Measurements from ENCODE around the gene TMEM229B.
A peak's percentile ranks its signal among the peaks of the same experiment; 100 is the strongest.

TMEM229B gene

GRCh38 chr14:67526181-67526580 lies 37.7 kb upstream of the TMEM229B start:
- H3K36me3 ChIP-seq (ENCODE audit: control insufficient read depth in 1 of 2, insufficient read depth in 2 of 2, low read length in 2 of 2) = no peaks in the 10 kb centered on the region
- no peak overlapping the region for H3K4me3 ChIP-seq (ENCODE audit: low read depth in 1 of 2, low read length in 2 of 2)
- no peak overlapping the region for H3K27ac ChIP-seq (ENCODE audit: low read length)
- no peaks in the 10 kb centered on the region for H3K9me3 ChIP-seq (ENCODE audit: control insufficient read depth in 1 of 2, low read length in 2 of 2)
- no peaks in the 10 kb centered on the region for H3K27me3 ChIP-seq (ENCODE audit: low read depth, low read length)
- no peaks in the 10 kb centered on the region for H3K4me1 ChIP-seq (ENCODE audit: control insufficient read depth in 1 of 2, insufficient read depth in 2 of 2, low read length in 2 of 2)

- no peaks in the 10 kb centered on the region for H3K4me1 ChIP-seq (ENCODE audit: control insufficient read depth in 1 of 2, insufficient read depth in 2 of 2, low read length in 2 of 2)
These were observed 36.9 kb upstream of the TMEM229B start for GRCh38 chr14:67525389-67525788.

GRCh38 chr14:67524634-67524963 lies 36.1 kb upstream of the TMEM229B start:
- Histone ChIP-seq H3K27ac (ENCODE audit: low read length) (no peak overlapping the region), H3K4me1 (ENCODE audit: control insufficient read depth in 1 of 2, insufficient read depth in 2 of 2, low read length in 2 of 2) (no peaks in the 10 kb centered on the region), H3K4me3 (ENCODE audit: low read depth in 1 of 2, low read length in 2 of 2) (no peak overlapping the region), H3K36me3 (ENCODE audit: control insufficient read depth in 1 of 2, insufficient read depth in 2 of 2, low read length in 2 of 2) (no peaks in the 10 kb centered on the region), H3K9me3 (ENCODE audit: control insufficient read depth in 1 of 2, low read length in 2 of 2) (no peaks in the 10 kb centered on the region), H3K27me3 (ENCODE audit: low read depth, low read length) (no peaks in the 10 kb centered on the region)

More at GRCh38 chr14:67525389-67525788, 36.9 kb upstream of the TMEM229B start:
- H3K9me3 ChIP-seq (ENCODE audit: control insufficient read depth in 1 of 2, low read length in 2 of 2) = no peaks in the 10 kb centered on the region
- no peaks in the 10 kb centered on the region for H3K27me3 ChIP-seq (ENCODE audit: low read depth, low read length)
- H3K4me3 ChIP-seq (ENCODE audit: low read depth in 1 of 2, low read length in 2 of 2) = no peak overlapping the region
- no peaks in the 10 kb centered on the region for H3K36me3 ChIP-seq (ENCODE audit: control insufficient read depth in 1 of 2, insufficient read depth in 2 of 2, low read length in 2 of 2)
- H3K27ac ChIP-seq (ENCODE audit: low read length) = no peak overlapping the region

- Histone ChIP-seq H3K27me3 (ENCODE audit: low read depth, low read length) (no peaks in the 10 kb centered on the region), H3K4me1 (ENCODE audit: control insufficient read depth in 1 of 2, insufficient read depth in 2 of 2, low read length in 2 of 2) (no peaks in the 10 kb centered on the region), H3K36me3 (ENCODE audit: control insufficient read depth in 1 of 2, insufficient read depth in 2 of 2, low read length in 2 of 2) (no peaks in the 10 kb centered on the region), H3K9me3 (ENCODE audit: control insufficient read depth in 1 of 2, low read length in 2 of 2) (no peaks in the 10 kb centered on the region), H3K27ac (ENCODE audit: low read length) (no peak overlapping the region), H3K4me3 (ENCODE audit: low read depth in 1 of 2, low read length in 2 of 2) (no peak overlapping the region)
These were observed 35.5 kb upstream of the TMEM229B start for GRCh38 chr14:67523764-67524633.

GRCh38 chr14:67522270-67522669 lies 33.7 kb upstream of the TMEM229B start:
- Histone ChIP-seq H3K4me3 (ENCODE audit: low read depth in 1 of 2, low read length in 2 of 2) (no peak overlapping the region), H3K9me3 (ENCODE audit: control insufficient read depth in 1 of 2, low read length in 2 of 2) (no peaks in the 10 kb centered on the region), H3K27me3 (ENCODE audit: low read depth, low read length) (no peaks in the 10 kb centered on the region), H3K4me1 (ENCODE audit: control insufficient read depth in 1 of 2, insufficient read depth in 2 of 2, low read length in 2 of 2) (no peaks in the 10 kb centered on the region), H3K36me3 (ENCODE audit: control insufficient read depth in 1 of 2, insufficient read depth in 2 of 2, low read length in 2 of 2) (no peaks in the 10 kb centered on the region), H3K27ac (ENCODE audit: low read length) (no peak overlapping the region)

- H3K4me1 ChIP-seq (ENCODE audit: control insufficient read depth in 1 of 2, insufficient read depth in 2 of 2, low read length in 2 of 2) = peaks cover 0 to 4% of the 10 kb centered on the region in 2 donors
- no peak overlapping the region for H3K4me3 ChIP-seq (ENCODE audit: low read depth in 1 of 2, low read length in 2 of 2)
- H3K9me3 ChIP-seq (ENCODE audit: control insufficient read depth in 1 of 2, low read length in 2 of 2) = no peaks in the 10 kb centered on the region
- no peaks in the 10 kb centered on the region for H3K36me3 ChIP-seq (ENCODE audit: control insufficient read depth in 1 of 2, insufficient read depth in 2 of 2, low read length in 2 of 2)
- no peaks in the 10 kb centered on the region for H3K27me3 ChIP-seq (ENCODE audit: low read depth, low read length)
- H3K27ac ChIP-seq (ENCODE audit: low read length) = no peak overlapping the region
These were observed 32.0 kb upstream of the TMEM229B start for GRCh38 chr14:67520482-67520881.

GRCh38 chr14:67519406-67519805 lies 30.9 kb upstream of the TMEM229B start:
- Histone ChIP-seq H3K4me1 (ENCODE audit: control insufficient read depth in 1 of 2, insufficient read depth in 2 of 2, low read length in 2 of 2) (peaks cover 0 to 6% of the 10 kb centered on the region in 2 donors), H3K27me3 (ENCODE audit: low read depth, low read length) (no peaks in the 10 kb centered on the region), H3K9me3 (ENCODE audit: control insufficient read depth in 1 of 2, low read length in 2 of 2) (no peaks in the 10 kb centered on the region), H3K4me3 (ENCODE audit: low read depth in 1 of 2, low read length in 2 of 2) (no peak overlapping the region), H3K27ac (ENCODE audit: low read length) (no peak overlapping the region), H3K36me3 (ENCODE audit: control insufficient read depth in 1 of 2, insufficient read depth in 2 of 2, low read length in 2 of 2) (no peaks in the 10 kb centered on the region)

- Histone ChIP-seq H3K4me3 (ENCODE audit: low read depth in 1 of 2, low read length in 2 of 2) (no peak overlapping the region), H3K27me3 (ENCODE audit: low read depth, low read length) (no peaks in the 10 kb centered on the region), H3K27ac (ENCODE audit: low read length) (no peak overlapping the region), H3K36me3 (ENCODE audit: control insufficient read depth in 1 of 2, insufficient read depth in 2 of 2, low read length in 2 of 2) (no peaks in the 10 kb centered on the region), H3K9me3 (ENCODE audit: control insufficient read depth in 1 of 2, low read length in 2 of 2) (no peaks in the 10 kb centered on the region), H3K4me1 (ENCODE audit: control insufficient read depth in 1 of 2, insufficient read depth in 2 of 2, low read length in 2 of 2) (peaks cover 5 to 6% of the 10 kb centered on the region in 2 donors)
These were observed 28.6 kb upstream of the TMEM229B start for GRCh38 chr14:67517083-67517482.

- peaks cover 5 to 6% of the 10 kb centered on the region in 2 donors for H3K4me1 ChIP-seq (ENCODE audit: control insufficient read depth in 1 of 2, insufficient read depth in 2 of 2, low read length in 2 of 2)
- H3K27me3 ChIP-seq (ENCODE audit: low read depth, low read length) = no peaks in the 10 kb centered on the region
- H3K36me3 ChIP-seq (ENCODE audit: control insufficient read depth in 1 of 2, insufficient read depth in 2 of 2, low read length in 2 of 2) = no peaks in the 10 kb centered on the region
- H3K27ac ChIP-seq (ENCODE audit: low read length) = no peak overlapping the region
- H3K4me3 ChIP-seq (ENCODE audit: low read depth in 1 of 2, low read length in 2 of 2) = no peak overlapping the region
- H3K9me3 ChIP-seq (ENCODE audit: control insufficient read depth in 1 of 2, low read length in 2 of 2) = no peaks in the 10 kb centered on the region
These were observed 28.2 kb upstream of the TMEM229B start for GRCh38 chr14:67516676-67517075.

GRCh38 chr14:67515386-67516079 lies 27.0 kb upstream of the TMEM229B start:
- H3K27me3 ChIP-seq (ENCODE audit: low read depth, low read length) = no peaks in the 10 kb centered on the region
- H3K4me3 ChIP-seq (ENCODE audit: low read depth in 1 of 2, low read length in 2 of 2) = peak overlapping the region; percentile 38 to 93
- no peaks in the 10 kb centered on the region for H3K36me3 ChIP-seq (ENCODE audit: control insufficient read depth in 1 of 2, insufficient read depth in 2 of 2, low read length in 2 of 2)
- H3K27ac ChIP-seq (ENCODE audit: low read length) = no peak overlapping the region
- no peaks in the 10 kb centered on the region for H3K9me3 ChIP-seq (ENCODE audit: control insufficient read depth in 1 of 2, low read length in 2 of 2)
- H3K4me1 ChIP-seq (ENCODE audit: control insufficient read depth in 1 of 2, insufficient read depth in 2 of 2, low read length in 2 of 2) = peaks cover 5 to 6% of the 10 kb centered on the region in 2 donors

- Histone ChIP-seq H3K27me3 (ENCODE audit: low read depth, low read length) (no peaks in the 10 kb centered on the region), H3K4me3 (ENCODE audit: low read depth in 1 of 2, low read length in 2 of 2) (peak overlapping the region; percentile 69 to 93), H3K9me3 (ENCODE audit: control insufficient read depth in 1 of 2, low read length in 2 of 2) (no peaks in the 10 kb centered on the region), H3K36me3 (ENCODE audit: control insufficient read depth in 1 of 2, insufficient read depth in 2 of 2, low read length in 2 of 2) (no peaks in the 10 kb centered on the region), H3K27ac (ENCODE audit: low read length) (no peak overlapping the region), H3K4me1 (ENCODE audit: control insufficient read depth in 1 of 2, insufficient read depth in 2 of 2, low read length in 2 of 2) (peaks cover 5 to 6% of the 10 kb centered on the region in 2 donors)
These were observed 26.3 kb upstream of the TMEM229B start for GRCh38 chr14:67514650-67515385.

All from muscle layer of duodenum (tissue), 2 donors.